Liver (tissue), 2 donors: Measurements from ENCODE around the gene USH1G.

ENCODE experiments used
- CTCF ChIP-seq: fragments of 150-350 bp; IDR thresholded peaks from 2 replicates; pipeline ENCODE4 v1.5.1; 2017; ENCODE audit warnings: improper control_type of control experiment, low read depth, low read length; ENCODE audit not compliant: missing input control
- ZBTB33 ChIP-seq: IDR thresholded peaks from 2 replicates; pipeline ENCODE4 v1.6.1; 2016; ENCODE audit warnings: antibody characterized with exemption
- donor health status: healthy.

DNA sequence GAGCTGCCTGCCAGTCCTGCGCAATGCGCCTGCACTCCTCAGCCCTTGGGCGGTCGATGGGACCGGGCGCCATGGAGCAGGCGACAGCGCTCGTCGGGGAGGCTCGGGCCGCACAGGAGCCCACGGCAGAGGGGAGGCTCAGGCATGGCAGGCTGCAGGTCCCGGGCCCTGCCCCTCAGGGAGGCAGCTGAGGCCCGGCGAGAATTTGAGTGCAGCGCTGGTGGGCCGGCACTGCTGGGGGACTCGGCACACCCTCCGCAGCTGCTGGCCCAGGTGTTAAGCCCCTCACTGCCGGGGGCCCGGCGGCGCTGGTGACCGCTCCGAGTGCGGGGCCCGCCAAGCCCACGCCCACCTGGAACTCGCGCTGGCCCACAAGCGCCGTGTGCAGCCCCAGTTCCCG is 16.0 kb downstream of the USH1G start:
- TF ChIP-seq CTCF = no peak
- TF ChIP-seq ZBTB33 = no peak
